D721Med (cell line): ENCODE data around the gene IL9.

Source experiments
- DNase-seq: peaks from one replicate; pipeline ENCODE4 v3.0.0; 2011; ENCODE audit warnings: low spot score; ENCODE audit not compliant: insufficient read length
- FAIRE-seq: peaks from 2 replicates; lab custom pipeline; 2011; peaks lifted over from hg19 to GRCh38; lab: Jason Lieb, UNC
- TF ChIP-seq, protein P1 (sequence below): IDR thresholded peaks from 2 replicates; pipeline ENCODE4 v1.5.1; 2012; ENCODE audit warnings: mild to moderate bottlenecking, control low read depth; ENCODE audit not compliant: insufficient read depth; ENCODE audit errors: missing control alignments

IL9 gene

DNA sequence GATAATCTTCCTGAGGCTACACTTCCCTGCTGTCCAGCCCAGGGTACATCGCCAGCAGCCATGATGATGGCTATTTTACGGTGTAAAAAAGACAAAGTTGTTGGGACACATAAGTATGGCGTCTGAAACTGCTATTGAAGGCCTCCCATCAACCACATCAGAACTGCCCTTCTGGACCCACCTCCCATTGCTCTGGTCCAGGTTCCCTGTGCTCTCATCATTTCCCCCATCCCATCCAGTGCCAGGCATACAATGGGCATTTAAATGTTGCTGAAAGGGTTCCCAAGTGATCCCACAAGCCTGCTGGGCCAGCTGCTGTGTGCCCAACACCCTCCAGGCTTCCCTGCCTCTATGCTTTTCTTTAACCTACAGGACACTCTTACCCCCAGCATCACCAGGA lies 10.6 kb downstream of the IL9 start:
- FAIRE-seq (no peak), DNase-seq (no peak)
- TF ChIP-seq, protein P1, sequence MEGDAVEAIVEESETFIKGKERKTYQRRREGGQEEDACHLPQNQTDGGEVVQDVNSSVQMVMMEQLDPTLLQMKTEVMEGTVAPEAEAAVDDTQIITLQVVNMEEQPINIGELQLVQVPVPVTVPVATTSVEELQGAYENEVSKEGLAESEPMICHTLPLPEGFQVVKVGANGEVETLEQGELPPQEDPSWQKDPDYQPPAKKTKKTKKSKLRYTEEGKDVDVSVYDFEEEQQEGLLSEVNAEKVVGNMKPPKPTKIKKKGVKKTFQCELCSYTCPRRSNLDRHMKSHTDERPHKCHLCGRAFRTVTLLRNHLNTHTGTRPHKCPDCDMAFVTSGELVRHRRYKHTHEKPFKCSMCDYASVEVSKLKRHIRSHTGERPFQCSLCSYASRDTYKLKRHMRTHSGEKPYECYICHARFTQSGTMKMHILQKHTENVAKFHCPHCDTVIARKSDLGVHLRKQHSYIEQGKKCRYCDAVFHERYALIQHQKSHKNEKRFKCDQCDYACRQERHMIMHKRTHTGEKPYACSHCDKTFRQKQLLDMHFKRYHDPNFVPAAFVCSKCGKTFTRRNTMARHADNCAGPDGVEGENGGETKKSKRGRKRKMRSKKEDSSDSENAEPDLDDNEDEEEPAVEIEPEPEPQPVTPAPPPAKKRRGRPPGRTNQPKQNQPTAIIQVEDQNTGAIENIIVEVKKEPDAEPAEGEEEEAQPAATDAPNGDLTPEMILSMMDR: no peak

DNA sequence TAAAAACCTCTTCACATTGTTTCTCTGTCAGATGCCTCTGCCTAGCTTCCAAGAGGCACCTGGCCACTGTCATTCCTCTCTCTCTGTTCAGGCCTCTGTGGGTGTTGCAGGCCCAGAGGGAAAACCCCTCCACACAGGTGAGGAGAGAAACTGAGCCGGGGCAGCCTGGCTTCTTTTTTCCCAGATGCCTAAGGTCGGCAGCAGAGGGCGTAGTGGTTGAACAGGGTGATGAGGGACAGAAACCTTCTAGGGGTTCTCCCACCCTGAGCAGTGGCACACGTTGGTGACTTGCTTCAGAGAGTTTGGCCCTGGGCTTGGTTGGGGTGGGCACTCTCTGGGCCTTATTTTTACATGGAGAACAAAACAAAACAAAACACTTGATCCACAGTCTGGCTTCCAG lies 12.2 kb downstream of the IL9 start:
- DNase-seq (no peak), FAIRE-seq (no peak)
- TF ChIP-seq, protein P1: peak; percentile 10

DNA sequence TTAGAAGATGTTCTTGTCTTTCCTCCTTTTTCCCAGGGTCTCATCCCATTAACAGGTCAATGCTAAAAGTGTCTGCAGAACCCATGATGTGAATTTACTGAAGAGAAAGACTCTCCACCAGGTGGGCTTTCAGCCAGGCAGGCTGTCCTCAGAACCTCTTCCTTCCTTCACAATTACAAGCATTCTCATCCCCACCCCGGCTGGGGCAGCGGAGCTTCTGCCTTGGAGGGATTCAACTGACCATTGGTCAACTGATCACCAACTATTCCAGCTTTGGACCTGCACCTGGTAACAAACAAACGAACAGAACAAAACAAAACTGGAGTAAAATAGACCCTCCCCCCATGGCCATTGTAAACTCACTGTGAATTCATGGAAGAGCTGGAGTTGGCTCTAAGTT lies 12.6 kb downstream of the IL9 start:
- DNase-seq: no peak
- TF ChIP-seq, protein P1: no peak
- FAIRE-seq: no peak

DNA sequence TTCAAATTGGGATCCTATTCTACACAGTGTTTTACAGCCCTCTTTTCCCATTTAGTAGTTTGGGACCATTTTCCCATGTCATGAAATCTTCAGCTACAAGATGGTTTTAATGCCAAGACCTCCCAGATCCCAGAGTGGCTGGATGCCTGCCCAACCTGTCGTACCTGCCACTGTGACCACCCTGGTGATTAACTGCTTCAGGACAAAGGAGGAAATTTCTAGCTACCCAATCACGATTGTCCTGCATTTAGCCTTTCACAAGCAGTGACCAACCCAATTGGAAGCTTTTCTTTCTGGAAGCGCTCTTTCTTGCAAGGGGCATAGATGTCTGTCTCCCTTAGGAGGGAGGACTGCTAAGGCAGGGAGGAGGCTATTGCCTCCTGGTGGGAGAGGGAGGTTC lies 13.8 kb downstream of the IL9 start:
- TF ChIP-seq, protein P1: no peak

DNA sequence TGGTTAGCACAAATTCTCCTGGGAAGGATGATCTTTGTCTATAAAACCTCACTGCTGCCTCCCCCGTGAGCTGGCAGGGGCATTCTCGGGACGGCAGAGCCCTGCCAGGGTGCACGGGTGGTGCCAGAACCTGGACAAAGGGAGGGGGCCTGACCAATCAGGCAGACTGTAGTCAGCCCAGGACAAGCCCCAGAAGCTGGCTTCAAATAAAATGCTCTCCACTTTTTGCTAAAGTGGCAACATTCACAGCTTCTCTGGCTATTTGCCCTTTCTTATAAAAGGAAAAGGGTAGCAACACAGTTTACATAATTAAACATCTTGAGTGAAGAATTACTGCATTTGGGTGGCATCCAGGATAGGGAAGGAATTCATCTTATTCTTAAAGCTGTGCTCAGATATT lies 14.4 kb downstream of the IL9 start:
- FAIRE-seq (no peak), DNase-seq (no peak)
- TF ChIP-seq, protein P1: no peak

More for the DNA sequence above, 13.8 kb downstream of the IL9 start:
- DNase-seq: no peak
- FAIRE-seq: no peak

DNA sequence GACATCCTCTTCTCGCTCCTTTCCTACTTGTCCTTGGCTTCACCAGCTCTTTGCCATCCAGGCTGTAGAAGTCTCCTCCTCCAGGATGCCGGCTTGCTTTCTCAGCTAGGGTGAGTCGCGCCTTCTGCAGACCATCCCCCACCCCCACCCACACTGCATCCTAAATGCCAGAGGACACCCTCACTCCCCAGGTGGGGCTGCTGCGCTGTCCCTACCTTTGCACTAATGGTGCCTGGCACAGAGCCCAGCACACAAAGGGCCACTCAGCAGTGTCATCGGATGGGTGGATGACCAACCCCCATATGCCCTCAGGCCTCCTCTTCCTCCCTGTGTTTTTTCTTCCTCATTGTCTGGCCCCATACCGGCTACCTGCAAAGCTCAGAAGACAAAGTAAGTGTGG lies 14.8 kb downstream of the IL9 start:
- DNase-seq: no peak
- no peak for FAIRE-seq
- TF ChIP-seq, protein P1: no peak

DNA sequence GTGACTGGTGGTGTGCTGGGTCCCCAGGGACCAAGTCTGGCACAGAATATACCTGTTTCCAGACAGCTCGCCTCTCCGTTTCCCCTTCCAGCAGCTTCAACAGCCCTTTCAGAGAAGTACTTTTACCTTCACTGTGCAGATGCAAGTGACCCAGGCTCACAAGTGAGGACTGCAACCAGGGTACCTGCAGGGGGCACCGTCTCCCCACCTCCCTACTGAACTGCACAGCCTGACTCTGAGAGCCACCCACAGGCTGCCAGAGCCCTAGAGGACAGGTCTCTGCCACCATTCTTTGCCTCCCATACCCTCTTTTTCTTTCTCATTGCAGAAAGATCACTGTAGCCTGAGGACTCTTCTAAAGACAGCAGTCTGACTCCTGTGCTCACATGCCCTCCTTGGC lies 15.4 kb downstream of the IL9 start:
- no peak for FAIRE-seq
- TF ChIP-seq, protein P1: peak; percentile 41
- no peak for DNase-seq
